Measurements from ENCODE around the gene HDAC4.

HDAC4 gene

DNA sequence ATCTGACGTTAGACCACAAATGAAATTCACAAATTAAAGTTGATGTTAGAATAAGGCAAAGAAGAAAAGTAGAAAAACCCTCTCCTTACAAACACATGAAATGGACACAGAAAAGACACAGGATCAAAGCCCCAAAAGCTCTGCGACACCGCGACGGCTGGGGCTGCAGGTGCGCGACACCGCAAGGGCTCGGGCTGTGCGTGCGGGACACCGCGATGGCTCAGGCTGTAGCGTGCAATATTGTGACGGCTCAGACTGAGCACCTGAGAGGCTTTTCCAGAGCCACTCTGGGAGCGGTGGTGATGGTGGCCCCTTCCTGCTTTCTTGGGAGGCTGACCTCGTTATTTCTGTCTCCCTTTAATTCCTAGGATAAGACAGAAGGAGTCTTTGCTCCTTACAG lies 296.0 kb downstream of the HDAC4 start:
- DNase-seq (ENCODE audit: extremely low spot score) = no peak
- TF ChIP-seq NFRKB (IDR thresholded peaks at IDR 0.05) (no peak), FOXA1 (IDR thresholded peaks at IDR 0.05) (no peak), FOXK2 (IDR thresholded peaks at IDR 0.05) (no peak), L3MBTL2 (conservative IDR thresholded peaks at IDR 0.05) (no peak), ZNF384 (IDR thresholded peaks at IDR 0.05) (no peak), FOXM1 (IDR thresholded peaks at IDR 0.05; ENCODE audit: borderline replicate concordance) (no peak), BHLHE40 (IDR thresholded peaks at IDR 0.05; ENCODE audit: borderline replicate concordance) (no peak), ELF4 (IDR thresholded peaks at IDR 0.05) (no peak), HDGF (IDR thresholded peaks at IDR 0.05; ENCODE audit: borderline replicate concordance) (no peak), SP1 (IDR thresholded peaks at IDR 0.05) (no peak), SUZ12 (IDR thresholded peaks at IDR 0.05) (no peak)
- TF ChIP-seq, protein P1, sequence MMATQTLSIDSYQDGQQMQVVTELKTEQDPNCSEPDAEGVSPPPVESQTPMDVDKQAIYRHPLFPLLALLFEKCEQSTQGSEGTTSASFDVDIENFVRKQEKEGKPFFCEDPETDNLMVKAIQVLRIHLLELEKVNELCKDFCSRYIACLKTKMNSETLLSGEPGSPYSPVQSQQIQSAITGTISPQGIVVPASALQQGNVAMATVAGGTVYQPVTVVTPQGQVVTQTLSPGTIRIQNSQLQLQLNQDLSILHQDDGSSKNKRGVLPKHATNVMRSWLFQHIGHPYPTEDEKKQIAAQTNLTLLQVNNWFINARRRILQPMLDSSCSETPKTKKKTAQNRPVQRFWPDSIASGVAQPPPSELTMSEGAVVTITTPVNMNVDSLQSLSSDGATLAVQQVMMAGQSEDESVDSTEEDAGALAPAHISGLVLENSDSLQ (IDR thresholded peaks at IDR 0.05) = no peak
- CTCF ChIA-PET = no interaction called here
- POLR2A ChIA-PET = no interaction called here

DNA sequence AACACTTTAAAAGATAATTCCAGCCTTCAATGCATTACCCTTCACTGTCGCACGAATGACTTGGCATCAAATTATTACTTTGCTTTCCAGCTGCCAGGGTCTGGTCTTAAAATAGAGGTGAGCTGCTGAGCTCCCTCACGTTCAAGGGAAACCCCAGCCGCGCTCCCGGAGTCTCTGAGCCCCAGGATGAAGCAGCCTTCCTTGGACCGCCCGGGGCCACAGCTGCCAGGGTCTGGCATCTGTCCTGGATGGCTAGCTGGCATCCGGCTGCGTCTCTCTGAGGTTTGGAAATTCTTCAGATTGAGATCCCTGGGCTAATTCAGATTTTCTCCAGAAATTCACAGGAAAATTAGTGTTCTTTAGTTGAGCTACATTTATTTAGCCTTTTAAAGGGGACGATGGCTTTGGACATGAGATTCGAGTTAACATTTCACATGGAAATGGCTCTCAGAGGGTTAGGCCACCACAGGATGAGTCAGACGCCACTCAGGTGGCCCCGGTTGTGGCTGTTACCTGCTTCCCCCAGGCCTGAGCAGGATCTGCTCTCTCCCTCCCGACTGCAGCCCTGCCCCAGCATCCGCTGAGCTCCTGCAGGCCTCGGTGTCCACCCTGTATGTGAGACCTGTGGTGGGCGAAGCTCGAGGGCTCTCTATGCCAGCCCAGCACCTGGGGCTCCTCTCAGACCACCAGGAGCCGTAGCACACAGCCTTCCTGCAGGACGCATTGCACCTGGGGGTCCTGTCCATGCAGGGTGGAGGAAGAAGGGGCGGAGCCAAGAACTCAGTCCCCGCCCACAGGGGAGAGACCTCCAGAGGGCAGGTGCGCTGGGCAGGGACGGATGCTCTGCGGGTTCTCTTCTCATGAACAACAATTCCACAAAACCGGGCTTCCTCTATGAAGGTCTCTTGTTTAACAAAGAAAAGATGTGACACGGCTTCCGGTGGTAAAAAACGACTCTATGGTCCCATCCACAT lies 297.4 kb downstream of the HDAC4 start:
- ChIA-PET POLR2A (no interaction called here), CTCF (no interaction called here)
- TF ChIP-seq HDGF (IDR thresholded peaks at IDR 0.05; ENCODE audit: borderline replicate concordance) (no peak), L3MBTL2 (conservative IDR thresholded peaks at IDR 0.05) (no peak), LEF1 (IDR thresholded peaks at IDR 0.05; ENCODE audit: borderline replicate concordance) (no peak), BHLHE40 (IDR thresholded peaks at IDR 0.05; ENCODE audit: borderline replicate concordance) (no peak), FOXK2 (IDR thresholded peaks at IDR 0.05) (no peak), ELF4 (IDR thresholded peaks at IDR 0.05) (no peak), NFRKB (IDR thresholded peaks at IDR 0.05) (no peak), SP1 (IDR thresholded peaks at IDR 0.05) (no peak), TARDBP (IDR thresholded peaks at IDR 0.05) (no peak), ZNF384 (IDR thresholded peaks at IDR 0.05) (no peak), CTBP1 (IDR thresholded peaks at IDR 0.05; ENCODE audit: borderline replicate concordance) (no peak), SUZ12 (IDR thresholded peaks at IDR 0.05) (no peak), FOXA1 (IDR thresholded peaks at IDR 0.05) (no peak), ARNT (IDR thresholded peaks at IDR 0.05) (no peak), FOXM1 (IDR thresholded peaks at IDR 0.05; ENCODE audit: borderline replicate concordance) (no peak)
- TF ChIP-seq, protein P1 (IDR thresholded peaks at IDR 0.05) = no peak
- no peak for DNase-seq (ENCODE audit: extremely low spot score)

DNA sequence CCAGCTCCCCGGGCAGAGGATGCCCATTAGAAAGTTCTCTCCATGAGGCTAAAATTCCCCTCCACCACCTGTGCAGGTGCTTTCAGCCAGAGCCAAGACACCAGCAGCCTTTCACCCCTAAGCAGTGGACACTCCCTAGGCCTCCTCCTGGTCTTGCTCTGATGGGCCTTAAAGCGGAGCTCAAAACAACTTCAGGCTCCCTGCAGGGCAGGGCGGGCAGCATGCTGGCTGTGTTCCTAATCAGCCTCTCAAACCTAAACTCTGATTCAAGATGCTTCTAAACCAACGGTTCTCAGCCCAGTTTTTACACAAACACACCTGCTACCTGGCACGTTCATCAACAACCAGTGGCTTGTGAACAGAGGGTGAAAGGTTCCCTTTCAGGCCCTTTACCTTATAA lies 298.6 kb downstream of the HDAC4 start:
- DNase-seq (ENCODE audit: extremely low spot score) = no peak
- ChIA-PET CTCF (no interaction called here), POLR2A (no interaction called here)
- no peak for TF ChIP-seq ZNF384 (IDR thresholded peaks at IDR 0.05)
- TF ChIP-seq, protein P1 (IDR thresholded peaks at IDR 0.05) = no peak
- TF ChIP-seq FOXA1 (IDR thresholded peaks at IDR 0.05) = no peak
- no peak for TF ChIP-seq NFRKB (IDR thresholded peaks at IDR 0.05)
- TF ChIP-seq CTBP1 (IDR thresholded peaks at IDR 0.05; ENCODE audit: borderline replicate concordance) = no peak
- TF ChIP-seq SP1 (IDR thresholded peaks at IDR 0.05) = no peak
- TF ChIP-seq ELF4 (IDR thresholded peaks at IDR 0.05) = no peak
- no peak for TF ChIP-seq BHLHE40 (IDR thresholded peaks at IDR 0.05; ENCODE audit: borderline replicate concordance)
- no peak for TF ChIP-seq HDGF (IDR thresholded peaks at IDR 0.05; ENCODE audit: borderline replicate concordance)
- no peak for TF ChIP-seq FOXK2 (IDR thresholded peaks at IDR 0.05)
- no peak for TF ChIP-seq FOXM1 (IDR thresholded peaks at IDR 0.05; ENCODE audit: borderline replicate concordance)
- no peak for TF ChIP-seq SUZ12 (IDR thresholded peaks at IDR 0.05)
- TF ChIP-seq ARNT (IDR thresholded peaks at IDR 0.05) = no peak
- no peak for TF ChIP-seq LEF1 (IDR thresholded peaks at IDR 0.05; ENCODE audit: borderline replicate concordance)
- no peak for TF ChIP-seq L3MBTL2 (conservative IDR thresholded peaks at IDR 0.05)
- no peak for TF ChIP-seq TARDBP (IDR thresholded peaks at IDR 0.05)

DNA sequence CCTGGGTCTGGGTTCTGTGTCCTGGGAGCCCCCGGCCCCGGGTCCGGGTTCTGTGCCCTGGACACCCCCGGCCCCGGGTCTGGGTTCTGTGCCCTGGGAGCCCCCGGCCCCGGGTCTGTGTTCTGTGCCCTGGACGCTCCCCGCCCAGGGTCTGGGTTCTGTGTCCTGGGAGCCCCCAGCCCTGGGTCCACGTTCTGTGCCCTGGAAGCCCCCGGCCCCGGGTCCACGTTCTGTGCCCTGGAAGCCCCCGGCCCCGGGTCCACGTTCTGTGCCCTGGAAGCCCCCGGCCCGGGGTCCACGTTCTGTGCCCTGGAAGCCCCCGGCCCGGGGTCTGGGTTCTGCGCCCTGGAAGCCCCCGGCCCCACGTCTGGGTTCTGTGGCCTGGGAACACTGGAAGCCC lies 299.0 kb downstream of the HDAC4 start:
- ChIA-PET CTCF (no interaction called here), POLR2A (no interaction called here)
- TF ChIP-seq L3MBTL2 (conservative IDR thresholded peaks at IDR 0.05) (no peak), SP1 (IDR thresholded peaks at IDR 0.05) (no peak), ARNT (IDR thresholded peaks at IDR 0.05) (no peak), ELF4 (IDR thresholded peaks at IDR 0.05) (no peak), FOXM1 (IDR thresholded peaks at IDR 0.05; ENCODE audit: borderline replicate concordance) (no peak), CTBP1 (IDR thresholded peaks at IDR 0.05; ENCODE audit: borderline replicate concordance) (no peak), LEF1 (IDR thresholded peaks at IDR 0.05; ENCODE audit: borderline replicate concordance) (no peak)
- no peak for DNase-seq (ENCODE audit: extremely low spot score)

- DNase-seq (ENCODE audit: extremely low spot score) = no peak
- TF ChIP-seq ARNT (IDR thresholded peaks at IDR 0.05) (no peak), LEF1 (IDR thresholded peaks at IDR 0.05; ENCODE audit: borderline replicate concordance) (no peak), BHLHE40 (IDR thresholded peaks at IDR 0.05; ENCODE audit: borderline replicate concordance) (no peak), ELF4 (IDR thresholded peaks at IDR 0.05) (no peak), CTBP1 (IDR thresholded peaks at IDR 0.05; ENCODE audit: borderline replicate concordance) (no peak), NFRKB (IDR thresholded peaks at IDR 0.05) (no peak), SUZ12 (IDR thresholded peaks at IDR 0.05) (no peak), ZNF384 (IDR thresholded peaks at IDR 0.05) (no peak), FOXA1 (IDR thresholded peaks at IDR 0.05) (no peak), L3MBTL2 (conservative IDR thresholded peaks at IDR 0.05) (no peak), TARDBP (IDR thresholded peaks at IDR 0.05) (no peak), HDGF (IDR thresholded peaks at IDR 0.05; ENCODE audit: borderline replicate concordance) (no peak), FOXK2 (IDR thresholded peaks at IDR 0.05) (no peak), SP1 (IDR thresholded peaks at IDR 0.05) (no peak)
- TF ChIP-seq, protein P1 (IDR thresholded peaks at IDR 0.05) = no peak
- CTCF ChIA-PET = no interaction called here
- POLR2A ChIA-PET = no interaction called here
These were observed 299.7 kb downstream of the HDAC4 start for GRCh38 chr2:239101071-239101470.

Data from HEK293T (cell line).